SK-N-SH treated with all-trans-retinoic acid at 6 μM for 48 hours (cell line): ENCODE measurements around the gene PGAP2.

Source experiments
- CREB5 ChIP-seq: fragments of 250-450 bp; sonication (Bioruptor Pico); IDR thresholded peaks from 2 replicates; pipeline ENCODE4 v1.5.1; 2020; ENCODE audit warnings: low read depth, mild to moderate bottlenecking, moderate library complexity
- CSDC2 ChIP-seq: fragments of 250-450 bp; sonication (Bioruptor Pico); IDR thresholded peaks from 2 replicates; pipeline ENCODE4 v1.5.0; 2020; ENCODE audit warnings: mild to moderate bottlenecking, moderate library complexity
- OSR1 ChIP-seq: fragments of 250-450 bp; sonication (Bioruptor Pico); IDR thresholded peaks from 2 replicates; pipeline ENCODE4 v1.8.0; 2022; ENCODE audit warnings: moderate library complexity, mild to moderate bottlenecking, inconsistent platforms
- PATZ1 ChIP-seq: fragments of 250-450 bp; sonication (Bioruptor Pico); IDR thresholded peaks from 2 replicates; pipeline ENCODE4 v1.8.0; 2020; ENCODE audit warnings: mild to moderate bottlenecking, moderate library complexity, borderline replicate concordance
- TOX ChIP-seq: fragments of 250-450 bp; sonication (Bioruptor Pico); IDR thresholded peaks from 2 replicates; pipeline ENCODE4 v1.8.0; 2021; ENCODE audit warnings: mild to moderate bottlenecking, moderate library complexity, borderline replicate concordance
- ZNF565 ChIP-seq: fragments of 450-650 bp; formaldehyde crosslinking; conservative IDR thresholded peaks from 2 replicates; pipeline ENCODE4 v1.5.0; 2020; ENCODE audit warnings: low read depth, mild to moderate bottlenecking, moderate library complexity

- TF ChIP-seq CSDC2 (CRISPR knock-in tag) (no peak), OSR1 (CRISPR knock-in tag) (no peak), CREB5 (CRISPR knock-in tag) (no peak), ZNF565 (CRISPR knock-in tag) (no peak), TOX (no peak), PATZ1 (CRISPR knock-in tag) (no peak)
Measured at GRCh38 chr11:3796801-3797328, 11.5 kb upstream of the PGAP2 start.
